Kidney capillary endothelial cell (primary cell): Measurements from ENCODE around the gene FAM234A.
"Not testable (repeated sequence)": the region's sequence is repeated elsewhere in the genome, so short reads cannot be mapped to it uniquely, and the experiment has no call there.

Experiments used
- DNase-seq: peaks from one replicate; pipeline ENCODE4 v3.0.0-alpha.2; 2018; ENCODE audit warnings: low spot score

The FAM234A gene

GRCh38 chr16:265711-266110 lies 31.1 kb downstream of the FAM234A start:
- no peak for DNase-seq

- DNase-seq: no peak
Observed at GRCh38 chr16:266258-267164, 31.9 kb downstream of the FAM234A start.

GRCh38 chr16:267562-267961 lies 32.9 kb downstream of the FAM234A start:
- not testable (repeated sequence) for DNase-seq

DNA sequence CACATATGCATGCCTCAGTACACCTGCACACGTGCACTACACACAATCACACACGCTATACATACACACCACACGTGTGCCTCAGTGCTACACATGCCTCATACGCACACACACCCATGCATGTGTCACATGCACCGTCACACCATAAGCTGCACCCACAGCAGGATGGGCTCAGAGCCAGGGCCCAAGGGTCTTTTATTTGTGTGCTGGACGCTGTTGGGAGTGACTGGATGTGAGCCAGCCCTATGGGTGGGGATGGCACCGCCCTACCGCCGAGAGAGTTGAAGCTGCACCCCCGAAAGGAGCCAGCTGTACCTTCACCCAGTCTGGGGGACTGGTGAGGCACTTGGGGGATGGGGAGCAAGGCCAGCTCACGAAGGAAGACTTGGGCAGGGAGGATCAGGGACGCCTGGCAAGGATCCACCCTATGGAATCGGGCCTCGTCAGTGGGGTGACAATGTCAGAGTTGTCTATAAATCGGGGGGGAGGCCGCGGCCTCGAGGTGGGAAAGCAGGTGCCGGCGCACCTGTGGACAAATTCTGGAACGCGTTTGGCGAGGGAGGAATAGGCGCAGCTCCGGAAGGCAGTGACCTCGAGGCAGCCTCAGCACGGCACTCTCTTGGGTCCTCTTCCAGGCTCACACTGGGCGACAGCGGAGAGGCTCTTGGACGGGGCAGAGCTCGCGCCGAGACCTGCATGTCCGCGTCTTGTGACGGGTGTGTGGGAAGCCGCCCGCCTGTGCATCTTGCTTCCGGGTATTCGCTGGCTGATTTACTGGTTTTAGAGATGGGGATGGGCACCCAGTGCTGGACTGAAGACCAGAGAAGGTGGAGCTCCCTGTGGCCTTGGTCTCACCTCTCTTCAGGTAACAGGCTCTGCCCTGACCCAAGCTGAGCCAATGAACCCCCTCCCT lies 33.8 kb downstream of the FAM234A start:
- no peak for DNase-seq

GRCh38 chr16:269061-269796 lies 34.6 kb downstream of the FAM234A start:
- DNase-seq: no peak

GRCh38 chr16:270381-271255 lies 36.0 kb downstream of the FAM234A start:
- no peak for DNase-seq

GRCh38 chr16:272633-273546 lies 38.3 kb downstream of the FAM234A start:
- DNase-seq: no peak

GRCh38 chr16:273547-274421 lies 39.2 kb downstream of the FAM234A start:
- DNase-seq: no peak

DNA sequence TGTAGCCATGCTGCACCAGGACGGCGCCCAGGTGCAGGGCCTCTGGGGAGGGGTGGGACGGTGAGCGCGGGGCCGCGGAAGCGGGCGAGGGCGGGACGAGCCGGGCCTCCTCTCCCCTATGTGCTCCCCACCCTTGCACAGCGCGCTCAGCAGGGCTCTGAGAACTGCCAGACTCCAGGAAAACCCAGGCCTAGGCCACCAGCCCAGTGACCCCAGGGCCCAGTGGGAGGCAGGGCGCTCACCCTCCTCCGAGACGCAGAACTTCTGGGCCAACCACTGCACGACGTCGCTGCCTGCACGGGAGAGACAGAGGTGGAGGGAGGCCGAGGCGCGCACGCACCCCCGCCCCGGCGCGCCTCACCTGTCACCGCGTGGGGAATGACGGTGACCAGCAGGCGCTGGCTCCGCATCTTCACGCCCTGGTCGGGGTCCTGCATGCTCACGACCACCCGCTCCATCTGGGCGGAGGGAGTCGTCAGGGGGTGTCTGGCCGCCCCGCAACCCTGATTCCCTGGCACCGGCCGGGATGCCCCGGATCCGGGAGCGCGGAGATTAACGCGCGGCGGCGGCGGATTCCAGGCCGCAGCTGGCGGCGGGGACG lies 40.5 kb downstream of the FAM234A start:
- DNase-seq: no peak

DNA sequence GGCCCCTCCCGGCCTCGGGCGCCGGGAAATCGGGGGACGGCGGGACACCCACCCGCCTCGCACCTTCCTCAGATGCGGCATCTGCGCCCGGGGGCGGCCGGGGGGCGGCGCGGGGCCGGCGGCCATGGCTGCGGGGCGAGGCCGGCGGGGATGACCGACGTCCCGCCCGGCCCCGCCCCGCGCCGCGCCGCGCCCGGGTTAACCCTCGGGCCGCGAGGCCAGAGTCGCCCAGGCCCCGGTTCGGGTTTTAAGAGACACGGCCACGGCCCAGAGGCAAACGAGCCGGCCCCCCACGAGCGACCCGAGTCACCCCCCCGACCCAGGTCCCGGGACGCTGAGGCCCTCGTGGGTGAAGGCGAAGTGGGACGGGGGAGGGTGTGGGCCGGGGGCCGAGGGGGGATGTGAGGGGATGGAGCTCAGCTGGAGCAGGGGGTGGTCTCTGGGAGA lies 41.2 kb downstream of the FAM234A start, which contains the start of gene RGS11:
Gene RGS11 (minus strand): TSS at position 159 of the 447 bp plus-strand sequence. CDS start 33 bp downstream, at position 126.
- DNase-seq: no peak

GRCh38 chr16:276426-277077 lies 41.9 kb downstream of the FAM234A start:
- no peak for DNase-seq

DNA sequence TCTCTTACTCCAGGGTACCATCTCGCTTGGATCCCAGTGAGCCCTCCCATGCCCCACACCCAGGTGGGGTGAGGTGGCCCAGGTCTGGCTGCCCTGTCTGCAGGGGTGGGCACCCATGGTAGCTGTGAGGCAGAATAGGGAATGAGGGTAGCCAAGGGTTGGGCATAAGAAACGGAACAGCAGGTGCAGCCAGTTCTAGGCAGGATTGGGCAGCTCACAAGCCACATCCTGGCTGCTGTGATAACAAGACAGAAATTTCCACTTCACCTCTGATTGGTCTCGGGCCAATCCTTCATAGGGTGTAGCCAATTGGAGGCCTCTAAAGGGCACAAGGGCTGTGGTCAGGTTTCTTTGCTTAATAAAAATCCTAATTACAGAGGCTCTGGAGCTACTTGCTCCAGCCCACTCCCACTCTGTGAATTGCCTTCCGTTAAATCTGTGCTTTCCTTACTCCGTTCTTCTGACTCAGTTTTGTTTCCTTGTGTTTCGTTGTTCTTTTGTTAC lies 44.3 kb downstream of the FAM234A start:
- DNase-seq: peak; percentile 30

DNA sequence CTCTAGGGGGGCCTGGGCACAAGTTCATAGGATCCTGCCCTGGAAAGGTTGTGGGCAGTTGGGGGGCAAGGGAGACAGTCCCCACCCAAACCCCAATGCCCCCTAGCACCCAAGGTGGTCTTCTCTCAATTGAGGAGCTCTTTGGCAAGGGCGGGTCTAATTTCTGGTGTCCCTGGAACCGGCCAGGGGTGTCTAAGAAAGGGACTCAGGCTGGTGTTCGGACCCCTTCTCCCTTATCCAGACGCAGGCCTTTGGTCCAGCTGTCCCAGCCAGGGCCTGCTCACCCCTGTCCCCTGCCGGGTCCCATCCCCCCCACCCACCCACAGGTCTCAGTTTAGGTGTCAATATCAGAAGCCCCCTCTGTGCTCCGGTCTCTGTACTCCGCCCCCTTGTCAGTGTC lies 44.9 kb downstream of the FAM234A start:
- no peak for DNase-seq

DNA sequence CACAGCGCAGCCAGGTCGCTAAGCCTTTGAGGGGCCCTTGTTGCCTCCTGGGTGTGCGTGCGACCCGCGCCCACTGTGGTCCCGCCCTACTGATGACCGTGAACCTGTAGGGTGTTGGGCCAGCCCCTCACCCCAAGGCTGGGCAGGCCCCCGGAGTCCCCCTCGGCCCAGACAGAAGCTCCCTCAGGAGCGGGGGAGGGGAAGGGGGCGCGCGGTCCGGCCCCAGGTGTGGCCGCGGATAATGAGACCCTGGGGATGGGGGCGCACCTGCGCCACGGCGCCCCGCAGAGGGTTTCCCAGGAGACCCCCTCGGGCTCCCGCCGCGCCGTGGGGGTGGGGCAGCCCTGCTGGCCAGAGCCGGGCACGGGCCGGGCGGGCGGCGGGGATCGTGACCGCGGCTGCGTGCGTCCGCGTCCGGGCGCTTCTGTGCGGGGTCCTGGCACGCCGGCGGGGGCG lies 45.4 kb downstream of the FAM234A start:
- no peak for DNase-seq

- DNase-seq: no peak
Observed at GRCh38 chr16:280552-280951, 45.9 kb downstream of the FAM234A start, which contains the start of gene ARHGDIG. ARHGDIG (plus strand) TSS chr16:280591; CDS start chr16:280681, 90 bp downstream.

DNA sequence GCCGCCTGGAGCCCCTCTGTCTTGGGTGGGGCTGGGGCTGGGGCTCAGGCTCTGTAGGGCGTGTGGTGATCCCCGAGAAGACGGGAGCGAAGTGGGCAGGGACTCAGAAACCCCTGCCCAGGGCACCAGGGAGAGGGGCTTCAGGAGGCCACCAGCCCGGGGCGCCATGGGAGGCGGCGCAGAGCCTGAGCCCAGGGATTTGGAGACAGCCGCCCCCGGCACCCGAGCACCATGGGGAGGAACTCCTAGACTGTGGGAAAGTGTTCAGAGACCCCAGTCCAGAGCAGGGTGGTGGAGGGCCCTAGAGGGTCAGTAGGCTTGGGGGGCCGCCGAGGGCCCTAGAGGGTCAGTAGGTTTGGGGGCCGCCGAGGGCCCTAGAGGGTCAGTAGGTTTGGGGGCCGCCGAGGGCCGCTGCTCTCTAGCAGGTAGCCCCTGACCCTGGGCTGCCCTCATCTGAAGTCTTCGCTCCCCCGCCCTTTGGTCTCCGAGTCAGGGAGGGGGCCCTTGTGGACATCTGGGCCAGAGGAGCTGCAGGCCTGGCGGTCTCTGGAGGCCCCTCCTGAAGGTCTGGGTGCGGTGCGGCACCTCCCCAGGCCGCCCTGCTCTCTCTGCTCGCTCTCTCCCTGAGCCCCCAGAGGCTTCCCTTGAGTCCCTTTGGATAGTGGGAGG lies 46.5 kb downstream of the FAM234A start:
- DNase-seq: no peak
